HepG2 (cell line): Measurements from ENCODE around the gene ANKRD44. TPM values are rescaled to one million over a fixed set of nuclear protein-coding genes. Genes with fewer than 3 reads are reported as not detected.

Source experiments
- ATAC-seq: fragments of 200-7000 bp; cut with Tn5 transposase; 3 replicates; pipeline ENCODE4 v1.9.1; 2020; ENCODE audit warnings: mild to moderate bottlenecking, moderate library complexity
- BruUV-seq: library from RNA; stranded (reverse); fragments of 400-500 nt; replicated peaks from 2 replicates; lab custom pipeline; 2021; lab: Mats Ljungman, UMichigan
- CTCF ChIA-PET: fragments of 300-600 bp; formaldehyde crosslinking; extraction: SDS; loops from one replicate; lab custom pipeline; 2021; ENCODE audit warnings: low total read pairs, inconsistent platforms, low intra/inter-chr PET ratio; lab: Yijun Ruan, JAX
- POLR2A ChIA-PET: fragments of 350-600 bp; sonication (Branson Sonifier 250); formaldehyde crosslinking; loops from one replicate; lab custom pipeline; 2020; ENCODE audit warnings: antibody characterized with exemption, inconsistent platforms; lab: Yijun Ruan, JAX
- DNase-seq: peaks from one replicate; pipeline ENCODE4 v3.0.0-alpha.2; 2015; ENCODE audit warnings: low spot score
- FAIRE-seq: peaks from 3 replicates; lab custom pipeline; 2011; peaks lifted over from hg19 to GRCh38; lab: Jason Lieb, UNC
- H2AFZ ChIP-seq: one replicate; pipeline ENCODE4 v1.6.1; 2011; ENCODE audit warnings: low read length, inconsistent platforms
- H3K27ac ChIP-seq: fragments of 300-600 bp; 3 replicates; pipeline ENCODE4 v1.8.0; 2011; ENCODE audit warnings: mixed run types, mild to moderate bottlenecking, mixed read lengths, low read length, inconsistent platforms; ENCODE audit not compliant: insufficient read depth; ENCODE audit errors: extremely low read length
- H3K27me3 ChIP-seq, 2 experiments: fragments of 200-600 bp in 1 of 2; 2 replicates in 1 of 2; 3 replicates in 1 of 2; pipeline versions ENCODE4 v1.6.0 to v1.8.0; 2011; ENCODE audit warnings: low read length in 2 of 2, mild to moderate bottlenecking in 2 of 2, moderate library complexity in 2 of 2, inconsistent platforms in 1 of 2; ENCODE audit not compliant: insufficient read depth in 2 of 2, control insufficient read depth in 1 of 2
- H3K36me3 ChIP-seq, 2 experiments: fragments of 200-600 bp in 1 of 2; replicated peaks in 1 of 2; 2 replicates in 1 of 2; 3 replicates in 1 of 2; pipeline versions ENCODE4 v1.5.1 to v1.8.0; 2011; ENCODE audit warnings: low read length in 2 of 2, inconsistent platforms in 1 of 2; ENCODE audit not compliant: insufficient read depth in 2 of 2, control insufficient read depth in 1 of 2
- H3K4me1 ChIP-seq: 2 replicates; pipeline ENCODE4 v1.5.1; 2012; ENCODE audit warnings: low read length, inconsistent platforms; ENCODE audit not compliant: insufficient read depth
- H3K4me2 ChIP-seq: 2 replicates; pipeline ENCODE4 v1.6.0; 2011; ENCODE audit warnings: low read depth, low read length, inconsistent platforms
- H3K4me3 ChIP-seq, 3 experiments: fragments of 200-600 bp in 1 of 3; sonication (generic), shearing (Covaris generic) in 1 of 3; replicated peaks in 1 of 3; 2 replicates each; pipeline ENCODE4 v1.5.1; 2011 to 2016; ENCODE audit warnings: low read length in 3 of 3, inconsistent platforms in 2 of 3, low read depth in 2 of 3, mild to moderate bottlenecking in 2 of 3, control low read depth in 1 of 3, mixed read lengths in 1 of 3; ENCODE audit not compliant: insufficient read depth in 1 of 3
- H3K79me2 ChIP-seq: one replicate; pipeline ENCODE4 v1.6.1; 2011; ENCODE audit warnings: low read length, inconsistent platforms; ENCODE audit not compliant: insufficient read depth
- H3K9ac ChIP-seq: 2 replicates; pipeline ENCODE4 v1.6.0; 2011; ENCODE audit warnings: mild to moderate bottlenecking, low read depth, low read length, inconsistent platforms; ENCODE audit not compliant: insufficient read depth
- H3K9me3 ChIP-seq: 2 replicates; pipeline ENCODE4 v1.5.1; 2012; ENCODE audit warnings: mild to moderate bottlenecking, low read length
- H4K20me1 ChIP-seq: 2 replicates; pipeline ENCODE4 v1.6.0; 2011; ENCODE audit warnings: inconsistent platforms, mild to moderate bottlenecking, low read length, moderate library complexity; ENCODE audit not compliant: insufficient read depth
- ARID5B ChIP-seq: IDR thresholded peaks from 2 replicates; pipeline ENCODE4 v1.4.0; 2020; ENCODE audit warnings: mild to moderate bottlenecking, missing genetic modification reagents
- EZH2 ChIP-seq: conservative IDR thresholded peaks from 2 replicates; pipeline ENCODE4 v1.6.1; 2012; ENCODE audit warnings: mild to moderate bottlenecking, low read depth, low read length, moderate library complexity
- GLMP ChIP-seq: sonication (generic); formaldehyde crosslinking; IDR thresholded peaks from 2 replicates; pipeline ENCODE4 v1.9.0; 2021; ENCODE audit warnings: missing genetic modification reagents, mild to moderate bottlenecking, borderline replicate concordance
- GMEB2 ChIP-seq: IDR thresholded peaks from 2 replicates; pipeline ENCODE4 v1.6.1; 2016; ENCODE audit warnings: missing biosample characterization, missing genetic modification reagents, low read depth
- HNRNPL ChIP-seq: fragments of 200-400 bp; formaldehyde crosslinking; IDR thresholded peaks from 2 replicates; pipeline ENCODE4 v1.6.1; 2017; ENCODE audit warnings: mild to moderate bottlenecking, low read depth, low read length
- LCORL ChIP-seq, 2 experiments: fragments of 450-650 bp in 1 of 2; sonication (generic) in 1 of 2; formaldehyde crosslinking in 1 of 2; IDR thresholded peaks; 2 replicates each; pipeline versions ENCODE4 v1.5.0 to v1.6.1; 2017 to 2020; ENCODE audit warnings: antibody characterized with exemption in 1 of 2, missing genetic modification reagents in 1 of 2
- MEIS2 ChIP-seq: sonication (generic); formaldehyde crosslinking; IDR thresholded peaks from 2 replicates; pipeline ENCODE4 v1.9.0; 2021; ENCODE audit warnings: mild to moderate bottlenecking, missing genetic modification reagents
- MYNN ChIP-seq: sonication (generic); formaldehyde crosslinking; IDR thresholded peaks from 2 replicates; pipeline ENCODE4 v1.4.0; 2020; ENCODE audit warnings: mild to moderate bottlenecking, low read depth, missing genetic modification reagents
- POGK ChIP-seq: sonication (generic); formaldehyde crosslinking; conservative IDR thresholded peaks from 2 replicates; pipeline ENCODE4 v1.8.0; 2022; ENCODE audit warnings: mild to moderate bottlenecking, moderate library complexity, missing genetic modification reagents
- SMAD3 ChIP-seq: sonication (generic); formaldehyde crosslinking; IDR thresholded peaks from 2 replicates; pipeline ENCODE4 v1.4.0; 2020; ENCODE audit warnings: missing genetic modification reagents
- ZNF264 ChIP-seq: sonication (generic); formaldehyde crosslinking; IDR thresholded peaks from 2 replicates; pipeline ENCODE4 v1.4.0; 2020; ENCODE audit warnings: missing genetic modification reagents
- ZNF383 ChIP-seq: sonication (generic); formaldehyde crosslinking; IDR thresholded peaks from 2 replicates; pipeline ENCODE4 v1.4.0; 2020; ENCODE audit warnings: missing genetic modification reagents, mild to moderate bottlenecking, borderline replicate concordance
- ZNF496 ChIP-seq: sonication (generic); formaldehyde crosslinking; IDR thresholded peaks from 2 replicates; pipeline ENCODE4 v1.8.1; 2023; ENCODE audit warnings: mild to moderate bottlenecking, moderate library complexity, missing genetic modification reagents; ENCODE audit not compliant: insufficient replicate concordance
- ZNF598 ChIP-seq: sonication (generic); formaldehyde crosslinking; IDR thresholded peaks from 2 replicates; pipeline ENCODE4 v1.5.1; 2020; ENCODE audit warnings: mild to moderate bottlenecking, missing genetic modification reagents, borderline replicate concordance
- WGBS: methylation state at CpG from one replicate; pipeline ENCODE4 v1.1.6; 2017; ENCODE audit warnings: low lambda C conversion rate; 5-methylcytosine and 5-hydroxymethylcytosine counted together
- in situ Hi-C: cut with HindIII; loops from 2 replicates; pipeline ENCODE4 v1.10.0; 2017; ENCODE audit warnings: low pct_unique_long_range_greater_than_20kb; ENCODE audit not compliant: extremely low pct_ligation_motif_present
- intact Hi-C: fragments of 100-400 bp; cut with micrococcal nuclease; formaldehyde crosslinking; loops from one replicate; pipeline ENCODE4 v1.10.0; 2022; ENCODE audit not compliant: unreplicated experiment
- polyA plus RNA-seq, 8 experiments: library from polyadenylated mRNA; depleted of rRNA in 3 of 8; stranded (reverse) in 7 of 8; unstranded in 1 of 8; fragments of >200 nt; fragmentation: Illumina TruSeq in 4 of 8; extraction: Trizol in 4 of 8; gene quantifications; 2 replicates each; pipeline versions ENCODE4 v1.2.1 to v1.2.3, GENCODE V29; 2011 to 2016; ENCODE audit warnings: low read depth in 4 of 8, missing spikeins in 1 of 8, mixed read lengths in 1 of 8; ENCODE audit not compliant: insufficient read depth in 1 of 8
- total RNA-seq, 5 experiments: library from RNA; depleted of rRNA; stranded (reverse); fragments of >200 nt; fragmentation: Illumina TruSeq; extraction: Trizol; gene quantifications; 2 replicates each; pipeline ENCODE4 v1.2.3, GENCODE V29; 2016; ENCODE audit warnings: low read depth in 1 of 5

The ANKRD44 gene
- total and polyA plus RNA-seq, 2 of the 13 experiments (the other 11 are each of a cell fraction or from before 2014, with no cell fraction given) = 0.04 to 0.11 TPM

- Histone ChIP-seq H3K27ac (no peak overlapping the region), H3K27me3 (0 out of 5 replicates have a peak, but pooled peaks cover 0 to 3% of the 10 kb centered on the region in 2 experiments), H4K20me1 (no peaks in the 10 kb centered on the region), H3K4me3 (no peak overlapping the region), H2AFZ (no peak overlapping the region), H3K4me2 (no peak overlapping the region), H3K36me3 (no peaks in the 10 kb centered on the region), H3K4me1 (no peaks in the 10 kb centered on the region), H3K9ac (no peak overlapping the region), H3K9me3 (no peaks in the 10 kb centered on the region), H3K79me2 (no peaks in the 10 kb centered on the region)
- intact Hi-C loops (no loop called here), in situ Hi-C loops (no loop called here)
- no TSS peak for BruUV-seq
- DNase-seq (no peak), ATAC-seq (no peak), FAIRE-seq (no peak)
- ChIA-PET POLR2A (no interaction called here), CTCF (no interaction called here)
- 1% methylated on average over 4 of the region's 4 CpGs for WGBS
- TF ChIP-seq ZNF383 (CRISPR knock-in tag) (no peak), ARID5B (CRISPR knock-in tag) (no peak), ZNF496 (no peak), MEIS2 (CRISPR knock-in tag) (no peak), GLMP (no peak), HNRNPL (no peak), MYNN (CRISPR knock-in tag) (no peak), SMAD3 (CRISPR knock-in tag) (no peak), LCORL (IDR thresholded peaks at IDR 0.05) (no peak), LCORL (CRISPR knock-in tag; IDR thresholded peaks at IDR 0.05) (no peak), POGK (CRISPR knock-in tag) (no peak), ZNF264 (no peak), ZNF598 (CRISPR knock-in tag) (no peak), EZH2 (no peak), GMEB2 (CRISPR knock-in tag) (no peak)
These were observed 340.5 kb downstream of the ANKRD44 start for GRCh38 chr2:196970099-196970498.
